Stimulated activated CD8-positive, alpha-beta memory T cell treated with anti-CD3 and anti-CD28 coated beads, Interleukin-4, amount 100 ng/mL, for 48 hours (primary cell): ENCODE results near the gene C1orf141.
"Not testable (repeated sequence)": the region's sequence is repeated elsewhere in the genome, so short reads cannot be mapped to it uniquely, and the experiment has no call there.

Experiments
- DNase-seq: peaks from one replicate; pipeline ENCODE4 v3.0.0-alpha.2; 2020

Gene C1orf141

DNA sequence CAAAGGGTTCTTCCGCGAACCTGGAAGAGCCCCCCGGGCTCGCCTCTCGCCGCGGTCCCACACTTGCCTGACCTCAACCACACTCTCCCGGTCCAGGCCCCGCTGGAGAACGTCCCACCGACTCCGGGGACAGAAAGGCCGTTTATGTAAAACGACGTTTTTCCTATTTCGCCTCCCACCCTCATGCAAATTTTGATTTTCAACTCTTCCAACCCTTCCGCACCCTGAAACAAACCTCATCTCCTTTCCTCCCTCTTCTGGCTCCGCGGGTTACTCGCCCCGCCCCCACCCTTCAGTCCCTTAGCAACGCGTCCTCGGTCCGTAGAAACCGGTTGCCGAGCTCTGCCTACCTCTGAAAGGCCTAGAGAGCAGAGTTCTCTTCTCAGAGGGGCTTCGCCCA lies at the start of gene C1orf141:
Gene C1orf141 (minus strand): TSS at position 276 of the 400 bp plus-strand sequence. CDS start 7,730 bp downstream, outside the sequence.
- peak; percentile 45 for DNase-seq

DNA sequence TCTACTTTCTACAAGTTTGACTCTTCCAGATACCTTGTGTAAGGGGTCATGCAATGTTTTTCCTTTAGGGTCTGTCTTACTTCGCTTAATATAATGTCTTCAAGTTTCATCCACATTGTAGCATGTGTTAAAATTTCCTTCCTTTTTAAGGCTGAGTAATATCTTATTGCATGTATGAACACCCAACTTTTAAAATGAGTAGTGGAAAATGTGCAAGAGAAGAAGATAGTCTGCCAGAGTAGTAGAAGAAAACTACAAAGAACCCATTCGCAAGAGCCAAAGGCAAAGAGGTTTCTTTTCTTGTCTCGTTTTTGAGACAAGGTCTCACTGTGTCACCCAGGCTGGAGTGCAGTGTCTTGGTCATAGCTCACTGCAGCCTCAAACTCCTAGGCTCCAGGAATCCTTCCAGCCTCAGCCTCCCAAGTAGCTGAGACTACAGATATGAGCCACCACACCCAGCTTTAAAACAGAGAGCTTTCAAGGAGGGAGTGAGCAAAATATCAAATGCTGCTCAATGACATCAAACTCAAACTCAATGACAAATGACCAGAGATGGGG lies 40.8 kb upstream of the C1orf141 start:
- no peak for DNase-seq

DNA sequence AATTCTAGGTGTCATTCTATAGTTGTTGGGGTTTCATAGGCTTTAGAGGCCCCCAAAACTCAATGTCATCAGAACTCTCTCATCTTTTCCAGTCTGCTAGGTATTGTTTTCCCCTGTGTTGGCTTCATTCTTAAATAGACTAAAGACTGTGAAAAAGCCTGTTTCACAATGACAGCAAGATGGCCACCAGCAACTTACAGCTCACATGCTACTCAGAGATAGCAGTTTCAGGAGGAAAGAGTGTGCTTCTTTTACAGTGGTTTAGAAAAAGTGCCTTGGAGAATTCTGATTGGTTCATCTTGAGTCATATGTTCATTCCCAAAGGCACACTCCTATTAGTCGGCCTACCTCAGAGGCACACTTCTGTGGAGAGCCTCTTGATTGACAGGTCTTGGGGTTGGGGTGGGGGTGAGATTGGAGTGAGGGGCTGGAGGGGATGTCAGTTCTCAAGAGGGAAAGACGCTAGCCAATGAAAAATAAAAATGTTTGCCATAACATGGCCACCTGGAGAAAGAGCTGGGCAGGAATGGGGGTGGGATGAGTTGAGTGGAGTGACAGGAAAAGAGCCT lies 40.0 kb upstream of the C1orf141 start:
- no peak for DNase-seq

DNA sequence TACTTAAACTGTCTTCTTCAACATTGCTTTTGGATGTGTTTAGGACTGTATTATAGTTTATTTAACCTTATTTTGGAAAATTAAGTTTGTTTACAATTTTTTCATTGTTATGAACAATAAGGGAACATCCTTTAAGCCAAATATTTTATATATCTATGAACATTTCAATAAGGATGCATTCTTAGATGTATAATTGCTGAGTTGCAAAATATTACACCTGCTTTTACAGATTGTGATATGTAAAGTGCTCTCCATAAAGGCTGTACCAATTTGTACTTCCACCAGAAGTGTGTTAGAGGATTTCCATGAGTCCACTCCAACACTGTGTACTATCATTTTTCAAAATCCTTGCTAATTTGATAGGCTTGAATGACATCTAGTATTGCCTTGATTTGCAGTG lies 39.2 kb upstream of the C1orf141 start:
- DNase-seq, result no peak

DNA sequence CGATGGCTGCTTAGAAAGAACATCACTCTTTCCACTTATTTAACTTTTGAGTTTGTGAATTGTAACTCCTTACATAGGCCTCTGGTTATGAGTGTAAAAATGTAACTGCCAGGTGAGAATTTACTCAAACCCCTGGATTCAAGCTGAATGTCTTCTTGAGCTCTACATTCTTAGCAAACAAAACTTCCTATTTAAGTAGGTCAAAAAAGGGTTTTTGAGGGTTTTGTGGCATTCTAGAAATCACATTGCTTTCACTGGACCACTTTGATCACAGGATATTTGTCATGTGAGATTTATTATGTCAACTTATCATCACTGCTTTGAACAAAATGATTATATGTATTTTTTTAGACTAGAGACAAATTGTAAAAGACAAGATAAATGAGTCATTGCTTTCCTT lies 37.2 kb upstream of the C1orf141 start:
- no peak for DNase-seq

DNA sequence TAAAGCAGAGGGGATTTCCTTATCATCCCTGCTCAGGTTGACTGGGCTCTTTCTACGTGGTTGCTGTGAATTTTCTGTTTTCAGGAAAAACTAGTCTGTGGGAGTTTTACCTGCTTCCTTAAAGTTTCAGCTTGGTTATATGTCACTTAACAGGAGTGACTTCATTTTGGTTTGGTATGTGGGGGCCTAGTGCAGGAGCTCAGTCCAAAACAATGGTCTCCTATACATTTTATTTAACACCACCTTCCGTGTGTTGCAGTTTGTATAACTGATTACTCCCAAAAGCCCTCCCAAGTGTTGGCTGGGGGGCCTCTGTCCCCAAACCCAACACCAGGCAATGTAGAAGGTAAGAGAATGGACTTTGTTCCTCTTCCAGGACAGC lies 36.8 kb upstream of the C1orf141 start:
- no peak for DNase-seq

DNA sequence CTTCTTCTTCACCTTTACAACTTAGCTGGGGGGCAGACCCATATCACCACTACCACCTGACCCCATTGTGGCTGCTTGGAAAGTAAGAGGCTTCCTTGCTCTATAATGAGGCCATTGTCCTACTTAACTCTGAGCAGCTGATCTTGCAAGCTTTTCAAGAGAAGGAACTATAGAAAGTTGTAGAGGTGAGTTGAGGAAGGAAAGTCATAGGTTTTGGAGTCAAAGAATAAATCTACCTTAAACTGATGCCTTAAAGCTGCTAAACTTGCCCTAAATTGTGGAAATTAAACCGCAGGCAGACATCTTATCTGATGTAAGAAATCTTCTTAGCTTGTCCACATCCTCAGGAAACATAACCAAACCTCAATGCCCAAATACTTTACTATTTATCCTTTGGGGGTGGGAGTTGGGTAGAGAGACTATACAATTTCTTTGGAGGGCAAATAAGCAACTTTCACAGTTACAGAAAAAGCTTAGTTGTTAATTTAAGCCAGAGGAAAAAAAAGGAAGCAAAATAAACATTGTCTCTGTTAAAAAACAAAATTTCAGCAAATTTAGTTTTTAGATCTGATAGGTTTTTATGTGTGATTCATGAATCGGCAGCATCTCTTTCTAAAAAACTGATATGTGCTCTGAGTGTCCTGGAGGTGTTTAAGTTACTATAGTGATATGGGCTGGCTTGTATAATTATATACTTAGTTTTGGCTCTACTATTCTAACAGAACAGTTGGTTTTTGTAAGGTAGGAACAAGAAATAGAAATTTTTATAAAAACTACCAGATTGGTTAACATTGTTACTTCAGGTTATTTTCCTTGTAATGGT lies 36.2 kb upstream of the C1orf141 start:
- DNase-seq, result no peak

DNA sequence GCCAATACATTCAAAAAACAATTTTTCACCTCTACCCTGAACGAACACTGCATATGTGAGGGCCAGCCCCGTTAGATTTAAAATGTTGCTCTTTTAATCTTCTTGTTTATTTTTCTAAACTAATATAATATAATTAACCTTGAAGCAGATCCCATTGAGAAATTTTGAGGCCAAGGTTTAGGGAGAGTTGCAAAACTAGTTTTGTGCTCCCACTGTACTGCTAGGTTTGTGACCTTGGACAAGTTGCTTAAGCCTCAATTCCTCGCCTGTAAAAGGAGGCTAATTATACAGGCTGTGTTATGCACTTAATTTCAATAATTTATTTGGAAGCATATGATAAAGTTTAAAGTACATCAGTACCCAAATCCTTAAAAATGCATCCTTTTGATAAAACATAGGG lies 35.2 kb upstream of the C1orf141 start:
- no peak for DNase-seq

DNA sequence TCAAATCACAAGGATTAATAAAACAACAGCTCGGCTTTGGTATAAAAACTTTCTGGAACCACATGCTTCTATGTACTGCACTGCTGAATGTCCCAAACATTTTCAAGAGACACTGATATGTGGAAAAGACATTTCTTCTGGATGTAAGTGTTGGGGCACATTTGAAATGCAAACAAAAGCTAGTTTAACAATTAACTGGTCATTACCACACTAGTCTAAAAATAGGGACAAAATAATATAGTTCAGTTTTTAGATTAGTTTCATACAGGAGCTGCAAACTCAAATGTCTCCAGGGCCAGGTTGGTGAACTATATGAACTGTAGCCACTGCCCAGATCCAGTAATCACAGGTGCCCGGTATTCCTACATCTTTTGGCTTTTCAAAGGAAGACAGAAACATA lies 34.7 kb upstream of the C1orf141 start:
- no peak for DNase-seq

DNA sequence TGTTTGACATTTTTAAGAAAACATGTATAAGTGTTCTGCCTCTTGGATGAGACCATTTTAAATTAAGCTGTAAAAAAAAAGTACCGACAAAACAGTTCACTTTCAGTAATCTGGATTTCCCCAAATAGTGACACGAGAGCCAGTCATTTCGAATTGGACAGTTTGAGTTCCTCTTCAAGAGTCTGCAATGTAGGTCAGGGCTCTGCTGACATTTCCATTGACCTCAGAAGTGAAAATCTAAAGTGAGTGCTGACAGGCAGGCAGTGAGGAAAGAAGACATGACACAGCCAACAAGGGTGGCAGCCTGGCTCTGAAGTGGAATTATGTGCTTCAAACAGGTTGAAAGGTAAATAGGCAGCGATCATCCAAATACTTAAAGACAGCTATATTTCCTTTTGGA lies 31.4 kb upstream of the C1orf141 start, which contains the start of gene IL23R:
Gene IL23R (plus strand): TSS at position 259 of the 400 bp plus-strand sequence. CDS start 1,667 bp downstream, outside the sequence.
- DNase-seq, result peak; percentile 52

DNA sequence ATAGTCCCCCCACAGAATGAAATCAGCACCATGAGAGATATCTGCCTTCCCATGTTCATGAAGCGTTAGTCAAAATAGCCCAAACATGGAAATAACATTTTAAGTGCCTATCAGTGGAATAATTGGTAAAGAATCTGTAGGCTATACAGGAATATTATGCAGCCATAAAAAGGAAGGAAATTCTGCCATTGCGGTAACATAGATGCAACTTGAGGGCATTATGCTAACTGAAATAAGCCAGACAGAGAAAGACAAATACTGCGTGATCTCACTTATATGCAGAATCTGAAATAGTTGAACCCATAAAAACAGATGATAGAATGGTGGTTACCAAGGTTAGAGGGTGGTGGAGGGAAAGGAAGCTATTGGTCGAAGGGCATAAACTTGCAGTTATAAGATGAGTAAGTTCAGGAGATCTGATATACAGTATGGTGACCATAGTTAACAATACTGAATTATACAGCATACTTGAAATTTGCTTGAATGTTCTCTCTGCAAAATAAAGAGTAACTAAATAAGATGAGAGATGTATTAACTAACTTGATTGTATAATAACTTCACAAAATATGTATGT lies 30.8 kb upstream of the C1orf141 start:
- DNase-seq, result no peak

DNA sequence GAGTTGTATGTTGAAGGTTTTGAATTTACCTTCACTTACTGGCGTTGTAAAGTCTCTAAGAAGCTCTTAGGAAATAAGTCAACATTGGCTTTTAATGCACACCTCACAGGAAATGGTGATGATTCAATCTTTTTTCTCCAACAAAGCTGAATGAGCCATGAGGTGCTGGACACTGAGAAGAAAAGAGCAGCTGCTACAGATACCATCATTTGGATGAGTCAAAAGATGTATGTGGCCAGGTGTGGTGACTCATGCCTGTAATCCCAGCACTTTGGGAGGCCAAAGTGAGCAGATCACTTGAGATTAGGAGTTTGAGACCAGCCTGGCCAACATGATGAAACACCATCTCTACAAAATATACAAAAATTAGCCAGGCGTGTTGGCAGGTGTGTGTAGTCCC lies 28.2 kb upstream of the C1orf141 start:
- peak; percentile 65 for DNase-seq

DNA sequence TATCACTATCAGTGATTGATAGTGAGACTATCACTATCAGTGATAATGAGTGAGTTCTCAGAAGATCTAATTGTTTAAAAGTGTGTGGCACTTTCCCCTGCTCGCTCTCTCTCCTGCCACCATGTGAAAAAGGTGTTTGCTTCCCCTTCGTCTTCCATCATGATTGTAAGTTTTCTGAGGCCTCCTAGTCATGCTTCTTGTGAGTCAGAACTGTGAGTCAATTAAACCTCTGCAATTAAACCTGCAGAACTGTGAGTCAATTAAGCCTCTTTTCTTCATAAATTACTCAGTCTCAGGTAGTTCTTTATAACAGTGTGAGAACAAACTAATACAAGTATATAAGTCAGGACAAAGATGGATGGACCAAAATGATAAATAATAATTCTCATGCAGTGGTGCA lies 24.5 kb upstream of the C1orf141 start:
- DNase-seq, result no peak

DNA sequence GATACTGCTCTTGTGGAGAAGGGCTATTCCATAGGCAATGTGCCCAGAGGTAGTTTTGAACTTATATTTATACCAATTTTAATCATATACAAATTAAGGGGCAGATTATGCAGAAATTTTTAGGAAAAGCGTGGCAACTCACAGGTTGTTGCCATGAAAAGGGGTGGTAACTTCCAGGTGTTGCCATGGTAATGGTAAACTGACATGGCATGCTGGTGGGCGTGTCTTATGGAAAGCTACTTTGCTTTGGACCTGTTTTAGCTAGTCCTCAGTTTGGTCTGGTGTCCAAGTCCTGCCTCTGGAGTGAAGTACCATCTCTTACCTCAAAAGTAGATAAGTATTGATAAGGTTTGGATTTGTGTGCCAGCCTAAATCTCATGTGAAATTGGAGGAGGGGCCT lies 23.6 kb upstream of the C1orf141 start:
- no peak for DNase-seq

DNA sequence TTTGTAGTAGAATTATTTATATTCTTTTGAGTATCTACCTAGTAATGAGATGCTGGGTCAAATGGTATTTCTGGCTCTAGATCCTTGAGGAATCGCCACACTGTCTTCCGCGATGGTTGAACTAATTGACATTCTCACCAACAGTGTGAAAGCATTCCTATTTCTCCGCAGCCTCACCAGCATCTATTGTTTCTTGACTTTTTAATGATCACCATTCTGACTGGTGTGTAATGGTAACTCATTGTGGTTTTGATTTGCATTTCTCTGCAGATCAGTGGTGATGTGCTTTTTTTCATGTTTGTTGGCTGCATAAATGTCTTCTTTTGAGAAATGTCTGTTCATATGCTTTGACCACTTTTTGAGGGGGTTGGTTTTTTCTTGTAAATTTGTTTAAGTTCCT lies 16.2 kb upstream of the C1orf141 start:
- no peak for DNase-seq

DNA sequence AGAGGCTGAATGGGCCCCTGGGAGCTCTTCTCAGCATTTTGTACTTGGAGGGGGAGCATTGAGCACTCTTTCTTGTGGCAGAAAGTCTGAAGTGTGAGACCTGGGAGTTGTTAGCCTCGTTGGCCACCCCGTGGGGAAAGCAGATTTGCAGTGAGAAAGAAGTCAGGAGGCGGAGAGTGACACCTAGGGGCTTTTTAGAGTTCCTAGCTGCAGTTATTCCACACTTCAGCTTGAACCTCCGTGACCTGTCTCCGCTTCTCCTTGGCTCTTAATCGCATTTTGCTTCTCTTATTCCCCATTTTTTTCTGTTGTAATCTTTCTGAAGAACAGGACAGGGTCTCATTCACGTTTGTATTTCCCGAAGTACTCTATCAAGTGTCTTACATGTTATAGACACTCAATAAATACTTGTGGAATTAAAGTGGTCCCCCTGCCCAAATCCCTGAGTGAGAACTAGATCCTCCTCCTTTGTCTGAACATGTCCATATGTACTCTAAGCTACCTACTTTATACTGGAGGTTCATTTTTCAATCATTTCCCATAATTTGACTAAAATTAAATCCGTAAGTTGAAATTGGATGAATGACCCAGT lies 14.5 kb upstream of the C1orf141 start:
- DNase-seq, result peak; percentile 66

DNA sequence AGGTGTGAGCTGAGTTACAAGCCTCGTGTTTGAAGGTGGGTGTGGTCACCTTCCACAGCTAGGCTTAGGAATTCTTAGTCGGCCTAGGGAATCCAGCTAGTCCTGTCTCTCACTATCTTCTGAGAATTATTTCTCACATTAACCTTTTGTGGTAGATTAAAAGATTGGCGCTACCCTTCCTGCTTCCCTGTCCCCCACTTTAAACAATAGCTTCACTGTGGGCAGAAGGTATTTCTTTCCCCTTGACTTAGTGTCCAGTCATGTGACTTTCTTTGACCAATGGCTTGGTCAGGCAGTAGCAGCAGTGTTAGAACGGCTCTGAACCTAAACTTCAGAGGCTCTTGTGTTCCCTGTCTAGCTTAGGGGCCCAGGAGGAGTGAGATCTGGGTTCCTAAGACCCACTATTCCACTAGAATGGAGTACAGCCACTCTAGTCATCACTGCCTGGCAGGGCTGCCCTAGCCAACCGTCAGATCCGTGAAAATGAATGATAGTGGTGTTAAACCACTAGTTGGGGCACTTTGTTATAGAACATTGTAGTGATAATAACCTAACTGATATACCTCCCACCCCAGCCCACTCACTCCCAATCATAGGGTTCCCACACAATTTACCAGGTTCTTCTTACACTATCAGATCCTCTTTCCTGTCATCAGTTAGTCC lies 13.9 kb upstream of the C1orf141 start:
- DNase-seq, result no peak

DNA sequence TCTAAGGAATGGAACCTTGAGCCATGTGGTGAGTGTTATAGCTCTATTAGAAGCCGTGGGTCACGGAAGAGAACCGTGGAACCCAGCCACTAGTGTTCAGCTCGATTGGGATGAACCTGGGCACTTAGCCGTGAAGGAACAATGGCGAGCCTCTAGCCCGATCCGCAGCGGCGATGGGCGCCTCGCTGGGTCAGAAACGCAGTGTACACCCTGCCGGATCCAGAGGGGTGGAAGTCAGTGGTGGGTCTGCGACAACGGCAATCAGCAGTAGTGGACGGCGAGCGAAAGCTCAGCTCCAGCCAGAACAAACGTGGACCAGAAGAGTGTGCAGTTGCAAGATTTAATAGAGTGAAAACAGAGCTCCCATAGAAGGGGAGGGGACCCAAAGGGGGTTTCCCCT lies 13.2 kb upstream of the C1orf141 start:
- not testable (repeated sequence) for DNase-seq

DNA sequence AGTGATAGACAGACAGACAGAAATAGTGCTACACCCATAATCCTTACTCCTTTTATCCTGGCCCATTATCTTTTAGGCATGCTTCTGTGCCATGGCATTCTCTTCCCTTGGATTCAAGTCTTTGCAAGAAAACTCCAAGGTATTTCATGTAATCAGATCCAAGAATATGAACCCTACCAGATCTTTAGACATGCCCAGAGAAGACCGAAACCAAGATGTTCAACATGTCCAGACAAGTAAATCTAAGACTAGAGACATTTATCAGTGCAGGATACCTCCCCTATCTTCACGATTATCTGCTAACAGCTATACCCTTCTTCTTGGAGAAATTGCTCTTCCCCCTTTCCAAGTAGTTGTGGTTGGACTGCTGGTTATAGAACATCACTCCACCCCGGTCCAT lies 11.8 kb upstream of the C1orf141 start:
- DNase-seq, result no peak

DNA sequence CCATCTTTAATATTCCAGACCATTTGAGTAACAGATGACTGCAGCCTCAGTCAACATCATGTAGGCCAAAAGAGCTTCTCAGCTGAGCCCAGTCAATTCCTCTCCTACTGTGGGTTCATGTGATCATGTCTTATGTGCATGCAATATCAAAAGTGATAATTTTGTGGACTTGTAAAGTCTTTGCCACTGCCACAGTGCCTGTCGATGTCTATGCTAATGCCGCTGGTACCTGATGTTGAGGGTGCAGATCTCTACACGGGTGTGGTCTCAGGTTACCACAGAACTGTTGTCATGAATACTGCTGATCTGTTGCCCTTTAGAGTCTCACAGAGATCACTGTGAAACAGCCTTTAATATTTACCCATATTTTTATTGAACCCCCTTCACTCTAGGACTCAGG lies 11.3 kb upstream of the C1orf141 start:
- no peak for DNase-seq

DNA sequence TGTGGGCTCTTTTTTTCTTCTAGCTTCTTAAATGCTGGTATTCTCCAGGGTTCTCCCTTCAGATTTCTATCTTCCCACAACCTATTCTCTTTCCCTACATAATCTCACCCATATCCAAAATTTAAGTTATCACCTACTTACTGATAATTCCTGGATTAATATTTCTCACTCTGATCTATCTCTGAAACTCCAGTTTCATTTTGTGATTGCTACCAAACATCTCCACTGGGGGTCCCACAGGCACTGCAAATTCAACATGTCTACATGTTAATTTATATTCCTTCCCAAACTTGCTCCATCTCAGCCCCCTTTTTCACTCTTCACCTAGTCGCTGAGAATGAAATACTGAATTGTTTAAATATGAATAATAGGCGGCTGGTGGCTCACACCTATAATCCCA lies 9.9 kb upstream of the C1orf141 start:
- DNase-seq, result no peak

DNA sequence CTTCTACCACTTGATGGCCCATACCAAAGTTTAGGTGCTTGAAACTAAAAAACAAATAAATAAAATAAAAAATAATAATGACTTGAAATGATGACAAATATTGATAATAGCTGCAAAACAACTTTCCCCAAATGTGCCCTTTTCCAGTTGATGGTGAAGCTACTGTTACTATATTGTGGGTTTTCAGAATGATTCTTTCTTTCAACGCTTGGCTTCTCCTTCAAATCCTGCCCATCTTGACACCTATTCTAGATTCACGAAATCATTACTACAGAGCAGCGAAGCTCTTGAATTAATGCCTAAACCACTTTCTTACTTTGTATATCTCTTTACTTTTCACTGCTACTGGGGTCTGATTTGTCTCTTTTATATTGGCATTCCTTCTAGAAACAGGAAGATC lies 9.2 kb upstream of the C1orf141 start:
- DNase-seq, result no peak

DNA sequence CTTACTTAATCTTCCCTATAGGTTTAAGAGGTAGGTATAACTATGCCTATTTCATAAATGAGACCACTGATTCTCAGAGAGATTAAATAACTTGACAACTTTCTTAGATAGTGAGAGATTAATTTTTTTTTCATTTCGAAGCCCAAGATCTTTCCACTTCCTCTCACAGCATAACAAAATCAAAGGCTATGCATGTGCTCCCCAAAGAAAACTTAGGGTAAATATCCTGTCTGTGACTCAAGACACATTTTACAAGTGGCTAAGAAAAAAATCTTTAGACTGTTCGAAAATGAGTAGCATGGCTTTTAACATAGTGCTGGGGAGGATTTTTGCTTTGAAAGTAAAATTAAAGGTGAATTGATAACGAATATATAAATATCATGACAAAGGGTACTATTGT lies 8.2 kb upstream of the C1orf141 start:
- DNase-seq, result no peak
